ENCODE data around the gene CPSF7.
"Not testable (repeated sequence)": the region's sequence is repeated elsewhere in the genome, so short reads cannot be mapped to it uniquely, and the experiment has no call there.

Gene CPSF7

GRCh38 chr11:61384271-61385242 is 45.2 kb downstream of the CPSF7 start:
- no peak overlapping the region for H3K27ac ChIP-seq
- TF ChIP-seq ZFX (IDR thresholded peaks at IDR 0.05; ENCODE audit: borderline replicate concordance): no peak
- TF ChIP-seq, protein P1, sequence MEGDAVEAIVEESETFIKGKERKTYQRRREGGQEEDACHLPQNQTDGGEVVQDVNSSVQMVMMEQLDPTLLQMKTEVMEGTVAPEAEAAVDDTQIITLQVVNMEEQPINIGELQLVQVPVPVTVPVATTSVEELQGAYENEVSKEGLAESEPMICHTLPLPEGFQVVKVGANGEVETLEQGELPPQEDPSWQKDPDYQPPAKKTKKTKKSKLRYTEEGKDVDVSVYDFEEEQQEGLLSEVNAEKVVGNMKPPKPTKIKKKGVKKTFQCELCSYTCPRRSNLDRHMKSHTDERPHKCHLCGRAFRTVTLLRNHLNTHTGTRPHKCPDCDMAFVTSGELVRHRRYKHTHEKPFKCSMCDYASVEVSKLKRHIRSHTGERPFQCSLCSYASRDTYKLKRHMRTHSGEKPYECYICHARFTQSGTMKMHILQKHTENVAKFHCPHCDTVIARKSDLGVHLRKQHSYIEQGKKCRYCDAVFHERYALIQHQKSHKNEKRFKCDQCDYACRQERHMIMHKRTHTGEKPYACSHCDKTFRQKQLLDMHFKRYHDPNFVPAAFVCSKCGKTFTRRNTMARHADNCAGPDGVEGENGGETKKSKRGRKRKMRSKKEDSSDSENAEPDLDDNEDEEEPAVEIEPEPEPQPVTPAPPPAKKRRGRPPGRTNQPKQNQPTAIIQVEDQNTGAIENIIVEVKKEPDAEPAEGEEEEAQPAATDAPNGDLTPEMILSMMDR (IDR thresholded peaks at IDR 0.05): no peak

GRCh38 chr11:61383859-61384258 is 45.9 kb downstream of the CPSF7 start:
- not testable (repeated sequence) for H3K27ac ChIP-seq

DNA sequence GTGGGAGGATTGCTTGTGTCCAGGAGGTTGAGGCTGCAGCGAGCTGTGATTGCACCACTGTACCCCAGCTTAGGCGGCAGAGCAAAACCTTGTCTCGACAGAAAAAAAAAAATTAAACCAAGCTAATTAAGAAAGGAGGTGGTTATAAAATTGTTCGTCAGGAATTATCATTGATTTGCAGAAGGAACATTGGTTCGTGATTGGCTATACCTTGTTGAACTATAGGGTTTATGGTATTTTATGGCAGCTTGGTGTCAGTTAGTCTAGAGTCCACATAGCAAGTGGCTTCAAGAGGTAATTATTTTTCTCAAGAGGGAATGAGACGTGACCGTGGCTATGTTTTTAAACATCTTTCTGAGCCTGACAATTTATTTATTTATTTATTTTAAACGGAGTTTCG is 48.9 kb downstream of the CPSF7 start:
- no peak overlapping the region for H3K27ac ChIP-seq
- TF ChIP-seq ZFX (IDR thresholded peaks at IDR 0.05; ENCODE audit: borderline replicate concordance): no peak
- TF ChIP-seq, protein P1 (IDR thresholded peaks at IDR 0.05): no peak

- no peak overlapping the region for H3K27ac ChIP-seq
- TF ChIP-seq, protein P1 (IDR thresholded peaks at IDR 0.05): no peak
- no peak for TF ChIP-seq ZFX (IDR thresholded peaks at IDR 0.05; ENCODE audit: borderline replicate concordance)
Measured at GRCh38 chr11:61378713-61379313, 51.0 kb downstream of the CPSF7 start.

DNA sequence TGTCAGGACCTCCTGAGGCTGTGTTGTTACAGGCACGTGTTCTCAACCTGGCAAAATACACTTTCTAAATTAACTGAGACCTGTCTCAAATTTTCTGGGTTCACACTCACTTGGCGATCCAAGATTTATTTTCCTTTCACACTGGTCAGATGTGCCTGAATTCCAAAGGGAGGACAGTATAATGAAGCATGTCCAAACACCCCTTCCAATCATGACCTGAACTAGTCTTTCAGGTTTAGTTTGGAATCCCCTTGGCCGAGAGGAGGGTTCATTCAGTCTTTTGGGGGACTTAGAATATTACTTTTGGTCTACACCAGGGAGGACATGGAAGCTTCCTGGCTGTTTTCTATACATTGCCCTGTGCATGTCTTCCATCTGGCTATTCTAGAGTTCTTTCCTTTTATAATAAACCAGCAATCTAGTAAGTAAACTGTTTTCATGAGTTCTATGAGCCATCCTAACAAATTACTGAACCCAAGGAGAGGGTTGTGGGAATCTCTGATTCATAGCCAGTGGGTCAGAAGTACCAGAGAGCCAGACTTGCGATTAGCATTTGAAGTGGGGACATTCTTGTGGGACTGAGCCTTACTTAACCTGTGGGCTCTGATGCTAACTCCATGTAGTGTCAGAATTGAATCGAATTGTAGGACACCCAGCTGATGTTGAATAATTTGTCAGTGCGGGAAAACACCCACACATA is 52.2 kb downstream of the CPSF7 start:
- TF ChIP-seq ZFX (IDR thresholded peaks at IDR 0.05; ENCODE audit: borderline replicate concordance): no peak
- TF ChIP-seq, protein P1 (IDR thresholded peaks at IDR 0.05): no peak
- H3K27ac ChIP-seq: no peak overlapping the region

- no peak overlapping the region for H3K27ac ChIP-seq
- TF ChIP-seq, protein P1 (IDR thresholded peaks at IDR 0.05): no peak
- no peak for TF ChIP-seq ZFX (IDR thresholded peaks at IDR 0.05; ENCODE audit: borderline replicate concordance)
Measured at GRCh38 chr11:61375761-61376108, 54.0 kb downstream of the CPSF7 start.

GRCh38 chr11:61372659-61373420 is 56.9 kb downstream of the CPSF7 start:
- TF ChIP-seq, protein P1 (IDR thresholded peaks at IDR 0.05): no peak
- TF ChIP-seq ZFX (IDR thresholded peaks at IDR 0.05; ENCODE audit: borderline replicate concordance): no peak
- H3K27ac ChIP-seq: no peak overlapping the region
